Neural progenitor cell (in vitro differentiated cells): Measurements from ENCODE around the gene COQ10A.

ENCODE experiments used
- EZH2 ChIP-seq: fragments of 200-600 bp; sonication (generic); IDR thresholded peaks from 2 replicates; pipeline ENCODE4 v1.6.1; 2017; ENCODE audit warnings: antibody characterized with exemption, mild to moderate bottlenecking, moderate library complexity
- TF ChIP-seq, protein P1 (sequence below): fragments of 200-600 bp; sonication (generic); IDR thresholded peaks from 2 replicates; pipeline ENCODE4 v1.5.1; 2017; ENCODE audit warnings: antibody characterized with exemption, mild to moderate bottlenecking

DNA sequence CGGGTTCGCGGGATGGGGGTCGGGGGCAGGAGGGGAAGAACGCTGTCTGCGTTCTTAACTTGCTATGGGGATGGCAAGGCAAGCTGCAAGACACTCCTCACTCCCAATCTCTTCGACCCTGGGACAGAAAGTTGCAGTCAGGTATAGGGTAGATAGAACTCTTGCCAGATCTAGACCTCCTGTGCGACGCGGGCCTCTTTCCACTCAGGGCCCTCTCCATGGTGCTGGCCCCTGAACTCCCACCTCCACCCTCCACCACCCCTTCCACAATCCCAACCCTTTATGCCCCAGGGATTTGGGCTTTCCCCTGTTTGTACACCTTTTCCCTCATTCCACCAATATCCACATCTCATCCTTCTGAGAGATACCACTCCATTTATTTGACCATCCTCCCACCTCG is 41.8 kb upstream of the COQ10A start:
- TF ChIP-seq, protein P1, sequence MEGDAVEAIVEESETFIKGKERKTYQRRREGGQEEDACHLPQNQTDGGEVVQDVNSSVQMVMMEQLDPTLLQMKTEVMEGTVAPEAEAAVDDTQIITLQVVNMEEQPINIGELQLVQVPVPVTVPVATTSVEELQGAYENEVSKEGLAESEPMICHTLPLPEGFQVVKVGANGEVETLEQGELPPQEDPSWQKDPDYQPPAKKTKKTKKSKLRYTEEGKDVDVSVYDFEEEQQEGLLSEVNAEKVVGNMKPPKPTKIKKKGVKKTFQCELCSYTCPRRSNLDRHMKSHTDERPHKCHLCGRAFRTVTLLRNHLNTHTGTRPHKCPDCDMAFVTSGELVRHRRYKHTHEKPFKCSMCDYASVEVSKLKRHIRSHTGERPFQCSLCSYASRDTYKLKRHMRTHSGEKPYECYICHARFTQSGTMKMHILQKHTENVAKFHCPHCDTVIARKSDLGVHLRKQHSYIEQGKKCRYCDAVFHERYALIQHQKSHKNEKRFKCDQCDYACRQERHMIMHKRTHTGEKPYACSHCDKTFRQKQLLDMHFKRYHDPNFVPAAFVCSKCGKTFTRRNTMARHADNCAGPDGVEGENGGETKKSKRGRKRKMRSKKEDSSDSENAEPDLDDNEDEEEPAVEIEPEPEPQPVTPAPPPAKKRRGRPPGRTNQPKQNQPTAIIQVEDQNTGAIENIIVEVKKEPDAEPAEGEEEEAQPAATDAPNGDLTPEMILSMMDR = no peak
- no peak for TF ChIP-seq EZH2
